ENCODE data around the gene ASB18. TPM values are rescaled to one million over a fixed set of nuclear protein-coding genes. Genes with fewer than 3 reads are reported as not detected.

The ASB18 gene, protein sequence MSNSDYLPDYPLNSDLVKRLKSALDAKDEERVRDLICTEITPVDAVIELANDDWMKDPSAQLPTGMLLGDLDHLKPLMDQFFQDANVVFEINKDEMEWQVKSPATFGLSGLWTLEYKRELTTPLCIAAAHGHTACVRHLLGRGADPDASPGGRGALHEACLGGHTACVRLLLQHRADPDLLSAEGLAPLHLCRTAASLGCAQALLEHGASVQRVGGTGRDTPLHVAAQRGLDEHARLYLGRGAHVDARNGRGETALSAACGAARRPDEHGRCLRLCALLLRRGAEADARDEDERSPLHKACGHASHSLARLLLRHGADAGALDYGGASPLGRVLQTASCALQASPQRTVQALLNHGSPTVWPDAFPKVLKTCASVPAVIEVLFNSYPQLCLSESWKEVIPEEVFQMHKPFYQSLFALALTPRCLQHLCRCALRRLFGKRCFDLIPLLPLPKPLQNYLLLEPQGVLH
- total RNA-seq (2016; rRNA removed; fragmentation: Illumina TruSeq; extraction: Trizol), result not detected in 2 replicates
- total RNA-seq (2016; cell fraction: cytosol; rRNA removed; fragmentation: Illumina TruSeq; extraction: Trizol; ENCODE audit: low read depth), result not detected in 2 replicates
- total RNA-seq (2016; cell fraction: insoluble cytoplasmic fraction; rRNA removed; fragmentation: Illumina TruSeq; extraction: Trizol), result not detected in 2 replicates
- total RNA-seq (2016; cell fraction: membrane; rRNA removed; fragmentation: Illumina TruSeq; extraction: Trizol), result not detected in 2 replicates
- total RNA-seq (2016; cell fraction: nucleus; rRNA removed; fragmentation: Illumina TruSeq; extraction: Trizol), result not detected in 2 replicates
- not detected in 2 replicates for polyA plus RNA-seq (2011; rRNA removed)
- not detected in 2 replicates for polyA plus RNA-seq (2011; cell fraction: cytosol; rRNA removed)
- polyA plus RNA-seq (2011; cell fraction: nucleus; rRNA removed), result not detected in 2 replicates
- not detected in 2 replicates for polyA plus RNA-seq (2012)
- polyA plus RNA-seq (2016; cell fraction: cytosol; fragmentation: Illumina TruSeq; extraction: Trizol; ENCODE audit: low read depth), result not detected in 2 replicates
- not detected in 2 replicates for polyA plus RNA-seq (2016; cell fraction: insoluble cytoplasmic fraction; fragmentation: Illumina TruSeq; extraction: Trizol; ENCODE audit: low read depth)
- not detected in 2 replicates for polyA plus RNA-seq (2016; cell fraction: membrane; fragmentation: Illumina TruSeq; extraction: Trizol; ENCODE audit: low read depth)
- polyA plus RNA-seq (2016; cell fraction: nucleus; fragmentation: Illumina TruSeq; extraction: Trizol; ENCODE audit: insufficient read depth, low read depth), result not detected in 2 replicates
- not detected in 2 replicates for polyA minus RNA-seq (2011; rRNA and poly(A)+ RNA removed; ENCODE audit: low replicate concordance)
- polyA minus RNA-seq (2011; cell fraction: cytosol; rRNA and poly(A)+ RNA removed), result not detected in 2 replicates
- polyA minus RNA-seq (2011; cell fraction: nucleus; rRNA and poly(A)+ RNA removed), result not detected in 2 replicates
- not detected for Bru-seq, nascent RNA
- not detected for BruChase-seq, experiment 1, labeled RNA remaining after a 6-hour chase
- BruChase-seq, experiment 2, labeled RNA remaining after a 2-hour chase, result not detected
- long read RNA-seq, experiment 1, result 0 reads
- long read RNA-seq, experiment 2, result 0 reads

- DNase-seq (ENCODE audit: low spot score) (no peak), ATAC-seq (no peak), FAIRE-seq (no peak)
- BruUV-seq (replicated peaks), result no TSS peak
- no peaks in the 10 kb centered on the region for H4K20me1 ChIP-seq (ENCODE audit: insufficient read depth, low read length)
- H3K4me1 ChIP-seq (ENCODE audit: insufficient read depth, low read length), result no peaks in the 10 kb centered on the region
- peaks cover 4% of the 10 kb centered on the region for H3K9me3 ChIP-seq (ENCODE audit: low read length)
- H3K4me3 ChIP-seq (replicated peaks in 1 of 3; ENCODE audit: insufficient read depth in 1 of 3, low read depth in 2 of 3, low read length in 3 of 3), result no peak within 1 kb of the TSS
- H3K27ac ChIP-seq (ENCODE audit: extremely low read length, insufficient read depth, low read length), result no peak within 1 kb of the TSS
- no peak within 1 kb of the TSS for H3K9ac ChIP-seq (ENCODE audit: insufficient read depth, low read depth, low read length)
- H2AFZ ChIP-seq (ENCODE audit: low read length), result no peak within 1 kb of the TSS
- no peak within 1 kb of the TSS for H3K4me2 ChIP-seq (ENCODE audit: low read depth, low read length)
- no peak for TF ChIP-seq GATAD2A (CRISPR knock-in tag; IDR thresholded peaks at IDR 0.05)
- ChIA-PET CTCF (ENCODE audit: low intra/inter-chr PET ratio, low total read pairs) (no interaction called here), POLR2A (no interaction called here)
- WGBS (ENCODE audit: low lambda C conversion rate), result 3% methylated on average over 8 of the region's 8 CpGs
- in situ Hi-C loops (cut with HindIII; ENCODE audit: extremely low pct_ligation_motif_present, low pct_unique_long_range_greater_than_20kb), result no loop called here
- intact Hi-C loops (cut with micrococcal nuclease; ENCODE audit: unreplicated experiment), result no loop called here
- H3K27me3 ChIP-seq (ENCODE audit: control insufficient read depth in 1 of 2, insufficient read depth in 2 of 2, low read length in 2 of 2), result peaks cover 4 to 72% of the 10 kb centered on the region in 2 experiments; a peak in 3 of 5 replicates
- H3K79me2 ChIP-seq (ENCODE audit: insufficient read depth, low read length), result no peaks in the 10 kb centered on the region
- no peaks in the 10 kb centered on the region for H3K36me3 ChIP-seq (replicated peaks in 1 of 2; ENCODE audit: control insufficient read depth in 1 of 2, insufficient read depth in 2 of 2, low read length in 2 of 2)
Observed at GRCh38 chr2:236264256-236264655, at the start of gene ASB18. Gene ASB18, minus strand, starts transcription at chr2:236264406. Its CDS starts 61 bp downstream, at chr2:236264345.

GRCh38 chr2:236311286-236311685 is 47.1 kb upstream of the ASB18 start:
- Histone ChIP-seq H4K20me1 (ENCODE audit: insufficient read depth, low read length) (no peaks in the 10 kb centered on the region), H3K36me3 (replicated peaks in 1 of 2; ENCODE audit: control insufficient read depth in 1 of 2, insufficient read depth in 2 of 2, low read length in 2 of 2) (no peaks in the 10 kb centered on the region), H3K4me1 (ENCODE audit: insufficient read depth, low read length) (no peaks in the 10 kb centered on the region), H2AFZ (ENCODE audit: low read length) (no peak overlapping the region), H3K27ac (ENCODE audit: extremely low read length, insufficient read depth, low read length) (no peak overlapping the region), H3K27me3 (ENCODE audit: control insufficient read depth in 1 of 2, insufficient read depth in 2 of 2, low read length in 2 of 2) (peaks cover 1 to 23% of the 10 kb centered on the region in 2 experiments; a peak in 3 of 5 replicates), H3K9ac (ENCODE audit: insufficient read depth, low read depth, low read length) (no peak overlapping the region), H3K9me3 (ENCODE audit: low read length) (no peaks in the 10 kb centered on the region), H3K79me2 (ENCODE audit: insufficient read depth, low read length) (no peaks in the 10 kb centered on the region), H3K4me2 (ENCODE audit: low read depth, low read length) (no peak overlapping the region), H3K4me3 (replicated peaks in 1 of 3; ENCODE audit: insufficient read depth in 1 of 3, low read depth in 2 of 3, low read length in 3 of 3) (no peak overlapping the region)
- CTCF ChIA-PET (ENCODE audit: low intra/inter-chr PET ratio, low total read pairs), result no interaction called here
- 0% methylated on average over 3 of the region's 3 CpGs for WGBS (ENCODE audit: low lambda C conversion rate)
- POLR2A ChIA-PET, result no interaction called here
- DNase-seq (ENCODE audit: low spot score), result no peak
- no peak for TF ChIP-seq RFXANK (CRISPR knock-in tag; IDR thresholded peaks at IDR 0.05)
- no peak for TF ChIP-seq ZNF607 (CRISPR knock-in tag; IDR thresholded peaks at IDR 0.05; ENCODE audit: borderline replicate concordance)
- no peak for TF ChIP-seq ZFP1 (CRISPR knock-in tag; IDR thresholded peaks at IDR 0.05)
- no peak for TF ChIP-seq GTF2F1 (IDR thresholded peaks at IDR 0.05; ENCODE audit: low read length)
- TF ChIP-seq RBM39 (IDR thresholded peaks at IDR 0.05; ENCODE audit: low read depth, low read length, poor library complexity, severe bottlenecking), result no peak
- no peak for TF ChIP-seq REL (CRISPR knock-in tag; conservative IDR thresholded peaks at IDR 0.05)
- TF ChIP-seq KDM5B (CRISPR knock-in tag; IDR thresholded peaks at IDR 0.05; ENCODE audit: borderline replicate concordance), result no peak
- TF ChIP-seq ZNF382 (CRISPR knock-in tag; IDR thresholded peaks at IDR 0.05; ENCODE audit: borderline replicate concordance), result no peak
- no peak for TF ChIP-seq SYNCRIP (IDR thresholded peaks at IDR 0.05; ENCODE audit: insufficient read depth, low read depth, low read length)
- no peak for TF ChIP-seq RNF219 (CRISPR knock-in tag; IDR thresholded peaks at IDR 0.05)
- TF ChIP-seq ZC3H13 (CRISPR knock-in tag; IDR thresholded peaks at IDR 0.05), result no peak
- ATAC-seq, result no peak
- no TSS peak for BruUV-seq (replicated peaks)
- no peak for FAIRE-seq
- in situ Hi-C loops (cut with HindIII; ENCODE audit: extremely low pct_ligation_motif_present, low pct_unique_long_range_greater_than_20kb), result no loop called here
- intact Hi-C loops (cut with micrococcal nuclease; ENCODE audit: unreplicated experiment), result no loop called here
